IMR-90 (cell line): ENCODE measurements around the gene C14orf119. TPM values are rescaled to one million over a fixed set of nuclear protein-coding genes. Genes with fewer than 3 reads are reported as not detected.

Experiments
- ATAC-seq: fragments of 200-7000 bp; cut with Tn5 transposase; 2 replicates; pipeline ENCODE4 v1.9.1; 2020; ENCODE audit warnings: low read depth, mild to moderate bottlenecking, moderate library complexity
- BruUV-seq: library from RNA; stranded (reverse); fragments of 400-500 nt; replicated peaks from 2 replicates; lab custom pipeline; 2021; lab: Mats Ljungman, UMichigan
- CTCF ChIA-PET: fragments of 300-600 bp; formaldehyde crosslinking; extraction: SDS; loops from one replicate; lab custom pipeline; 2021; ENCODE audit warnings: antibody characterized with exemption; lab: Yijun Ruan, JAX
- POLR2A ChIA-PET: fragments of 300-600 bp; sonication (Branson Sonifier 250); formaldehyde crosslinking; loops from one replicate; lab custom pipeline; 2022; ENCODE audit warnings: antibody characterized with exemption; ENCODE audit not compliant: unreplicated experiment; lab: Charles Lee
- DNase-seq: peaks from one replicate; pipeline ENCODE4 v3.0.0; 2013
- H2AFZ ChIP-seq: replicated peaks from 2 replicates; pipeline ENCODE3; 2013; ENCODE audit warnings: low read length, mild to moderate bottlenecking; ENCODE audit not compliant: poor library complexity
- H2AK5ac ChIP-seq: 2 replicates; pipeline ENCODE4 v1.6.1; 2013; ENCODE audit warnings: low read depth, low read length, inconsistent platforms
- H2AK9ac ChIP-seq: replicated peaks from 2 replicates; pipeline ENCODE3; 2013; ENCODE audit warnings: mild to moderate bottlenecking, low read depth, low read length, moderate library complexity; ENCODE audit not compliant: poor library complexity
- H2BK120ac ChIP-seq: 2 replicates; pipeline ENCODE4 v1.6.1; 2013; ENCODE audit warnings: low read depth, low read length, inconsistent platforms
- H2BK15ac ChIP-seq: 3 replicates; pipeline ENCODE4 v1.6.1; 2013; ENCODE audit warnings: low read depth, low read length, inconsistent platforms
- H2BK20ac ChIP-seq: 2 replicates; pipeline ENCODE4 v1.6.1; 2013; ENCODE audit warnings: low read depth, mild to moderate bottlenecking, inconsistent platforms, low read length, moderate library complexity
- H2BK5ac ChIP-seq: 2 replicates; pipeline ENCODE4 v1.6.1; 2013; ENCODE audit warnings: mild to moderate bottlenecking, low read depth, low read length, inconsistent platforms; ENCODE audit not compliant: poor library complexity, severe bottlenecking
- H3K14ac ChIP-seq: replicated peaks from 2 replicates; pipeline ENCODE4 v1.6.1; 2013; ENCODE audit warnings: low read depth, low read length, inconsistent platforms
- H3K18ac ChIP-seq: 2 replicates; pipeline ENCODE4 v1.6.1; 2013; ENCODE audit warnings: low read depth, low read length, control low read depth
- H3K23ac ChIP-seq: 2 replicates; pipeline ENCODE4 v1.6.1; 2013; ENCODE audit warnings: low read depth, low read length, inconsistent platforms
- H3K27ac ChIP-seq: 2 replicates; pipeline ENCODE4 v1.5.1; 2013; ENCODE audit warnings: mild to moderate bottlenecking, control low read depth, low read length; ENCODE audit not compliant: insufficient read depth
- H3K27me3 ChIP-seq: 2 replicates; pipeline ENCODE4 v1.6.1; 2013; ENCODE audit warnings: low read length; ENCODE audit not compliant: control insufficient read depth, insufficient read depth
- H3K36me3 ChIP-seq: 2 replicates; pipeline ENCODE4 v1.6.1; 2013; ENCODE audit warnings: low read length, mixed read lengths; ENCODE audit not compliant: control insufficient read depth, insufficient read depth
- H3K4ac ChIP-seq: 2 replicates; pipeline ENCODE4 v1.6.1; 2013; ENCODE audit warnings: low read depth, low read length, inconsistent platforms
- H3K4me1 ChIP-seq: 2 replicates; pipeline ENCODE4 v1.6.1; 2013; ENCODE audit warnings: low read length, mixed read lengths; ENCODE audit not compliant: control insufficient read depth, insufficient read depth
- H3K4me2 ChIP-seq: 2 replicates; pipeline ENCODE4 v1.6.1; 2013; ENCODE audit warnings: low read depth, mild to moderate bottlenecking, control low read depth, low read length, moderate library complexity
- H3K4me3 ChIP-seq: 2 replicates; pipeline ENCODE4 v1.5.1; 2013; ENCODE audit warnings: low read depth, mild to moderate bottlenecking, control low read depth, low read length, moderate library complexity; ENCODE audit not compliant: insufficient read depth
- H3K56ac ChIP-seq: 2 replicates; pipeline ENCODE4 v1.6.1; 2013; ENCODE audit warnings: low read length, inconsistent platforms; ENCODE audit not compliant: insufficient read depth; ENCODE audit errors: extremely low read depth
- H3K79me1 ChIP-seq, 2 experiments: 2 replicates each; pipeline ENCODE4 v1.6.1; 2013; ENCODE audit warnings: low read length in 2 of 2, inconsistent platforms in 1 of 2, low read depth in 1 of 2
- H3K9ac ChIP-seq: 2 replicates; pipeline ENCODE4 v1.6.1; 2013; ENCODE audit warnings: low read depth, low read length, control low read depth
- H3K9me1 ChIP-seq: 2 replicates; pipeline ENCODE4 v1.6.1; 2013; ENCODE audit warnings: low read length, inconsistent platforms; ENCODE audit not compliant: insufficient read depth
- H3K9me3 ChIP-seq: 2 replicates; pipeline ENCODE4 v1.6.1; 2013; ENCODE audit warnings: low read length; ENCODE audit not compliant: control insufficient read depth, insufficient read depth
- H4K20me1 ChIP-seq: 2 replicates; pipeline ENCODE4 v1.6.1; 2013; ENCODE audit warnings: low read length, inconsistent platforms; ENCODE audit not compliant: insufficient read depth
- H4K5ac ChIP-seq: 2 replicates; pipeline ENCODE4 v1.6.1; 2013; ENCODE audit warnings: mild to moderate bottlenecking, low read depth, low read length, control low read depth
- H4K8ac ChIP-seq, 2 experiments: 2 replicates each; pipeline ENCODE4 v1.6.1; 2013; ENCODE audit warnings: low read depth in 2 of 2, low read length in 2 of 2, control low read depth in 1 of 2, inconsistent platforms in 1 of 2
- H4K91ac ChIP-seq: 2 replicates; pipeline ENCODE4 v1.6.1; 2013; ENCODE audit warnings: low read depth, low read length, inconsistent platforms; ENCODE audit not compliant: insufficient read depth
- BHLHE40 ChIP-seq: fragments of 150-350 bp; IDR thresholded peaks from 2 replicates; pipeline ENCODE4 v1.6.1; 2016; ENCODE audit warnings: mild to moderate bottlenecking, low read depth, low read length
- ELK1 ChIP-seq: fragments of 150-350 bp; IDR thresholded peaks from 2 replicates; pipeline ENCODE4 v1.6.1; 2016; ENCODE audit warnings: low read depth, mild to moderate bottlenecking, low read length, moderate library complexity, borderline replicate concordance
- FOS ChIP-seq: fragments of 150-350 bp; IDR thresholded peaks from 2 replicates; pipeline ENCODE4 v1.6.1; 2016; ENCODE audit warnings: low read depth, low read length
- MAFK ChIP-seq: IDR thresholded peaks from 2 replicates; pipeline ENCODE4 v1.6.1; 2012; ENCODE audit warnings: low read depth, low read length, improper control_type of control experiment
- MAZ ChIP-seq: IDR thresholded peaks from 2 replicates; pipeline ENCODE4 v1.6.1; 2012; ENCODE audit warnings: low read depth, mild to moderate bottlenecking, low read length, improper control_type of control experiment, moderate library complexity, borderline replicate concordance
- MXI1 ChIP-seq: IDR thresholded peaks from 2 replicates; pipeline ENCODE4 v1.6.1; 2012; ENCODE audit warnings: low read depth, mild to moderate bottlenecking, low read length, moderate library complexity, borderline replicate concordance
- NFE2L2 ChIP-seq: fragments of 150-350 bp; IDR thresholded peaks from 2 replicates; pipeline ENCODE4 v1.6.1; 2016; ENCODE audit warnings: low read depth, mild to moderate bottlenecking, low read length
- POLR2A ChIP-seq: IDR thresholded peaks from 2 replicates; pipeline ENCODE4 v1.6.1; 2012; ENCODE audit warnings: mild to moderate bottlenecking, low read depth, low read length
- RFX5 ChIP-seq: IDR thresholded peaks from 2 replicates; pipeline ENCODE4 v1.8.0; 2012; ENCODE audit warnings: low read depth, mild to moderate bottlenecking, low read length, moderate library complexity
- WGBS, 2 experiments: methylation state at CpG; one replicate each; pipeline versions ENCODE4 v1.1.5 to v1.1.7; 2013; ENCODE audit warnings: missing lambda C conversion rate in 2 of 2; ENCODE audit not compliant: insufficient read length in 1 of 2; ENCODE audit errors: extremely low coverage in 2 of 2; 5-methylcytosine and 5-hydroxymethylcytosine counted together
- dilution Hi-C: fragments of 300-500 bp; cut with HindIII; formaldehyde crosslinking; loops from one replicate; pipeline ENCODE4 v1.14.3; 2018; ENCODE audit warnings: low sequenced_read_pairs; ENCODE audit not compliant: unreplicated experiment
- in situ Hi-C: fragments of 300-500 bp; cut with MboI; formaldehyde crosslinking; loops from 3 replicates; pipeline ENCODE4 v1.14.3; 2019; ENCODE audit warnings: low sequenced_read_pairs, inconsistent platforms, mixed read lengths
- intact Hi-C: fragments of 100-400 bp; cut with micrococcal nuclease; formaldehyde crosslinking; loops from 2 replicates; pipeline ENCODE4 v1.10.0; 2022
- polyA plus RNA-seq, 3 experiments: library from polyadenylated mRNA; depleted of rRNA; stranded (reverse); fragments of >200 nt; gene quantifications; 2 replicates each; pipeline ENCODE4 v1.2.3, GENCODE V29; 2012; ENCODE audit warnings: low replicate concordance in 1 of 3
- total RNA-seq: library from RNA; depleted of rRNA; stranded (reverse); fragments of >200 nt; gene quantifications from 2 replicates; pipeline ENCODE4 v1.2.3, GENCODE V29; 2012

The C14orf119 gene
- total and polyA plus RNA-seq, 2 of the 4 experiments (the other 2 are of a cell fraction): 74.0 to 83.7 TPM

- H3K4me1 ChIP-seq: peaks cover 22% of the 10 kb centered on the region
- dilution Hi-C loops: no loop called here
- no peak within 1 kb of the TSS for H3K23ac ChIP-seq
- H2BK5ac ChIP-seq: no peak within 1 kb of the TSS
- H3K9me1 ChIP-seq: peaks cover 25% of the 10 kb centered on the region
- peak within 1 kb of the TSS; percentile 25; the same call in 1 of the 2 replicates for H2AK5ac ChIP-seq
- H3K56ac ChIP-seq: no peak within 1 kb of the TSS
- H4K91ac ChIP-seq: no peak within 1 kb of the TSS
- H4K5ac ChIP-seq: no peak within 1 kb of the TSS
- no peak within 1 kb of the TSS for H3K4me3 ChIP-seq
- no peak within 1 kb of the TSS for H3K18ac ChIP-seq
- 93% methylated on average over 8 of the region's 32 CpGs; no CpG with 5 or more reads in 1 of the 2 experiments for WGBS, 2 experiments
- H3K27ac ChIP-seq: no peak within 1 kb of the TSS
- in situ Hi-C loops: loop anchor here (10.0 kb wide), 1 partner anchor 186 kb away; the partner anchor contains the start of genes BCL2L2 and PPP1R3E
- peak within 1 kb of the TSS; percentile 5 for H2AFZ ChIP-seq
- no peaks in the 10 kb centered on the region for H3K36me3 ChIP-seq
- H2BK20ac ChIP-seq: no peak within 1 kb of the TSS
- ChIA-PET CTCF (interaction anchor here (0.7 to 1.5 kb wide), 3 partner anchors 50 to 68 kb away, joined by 3 to 5 read pairs (median 4); no protein-coding TSS in a partner anchor), POLR2A (no interaction called here)
- no TSS peak for BruUV-seq
- no peak within 1 kb of the TSS for H3K9ac ChIP-seq
- H3K4ac ChIP-seq: 0 out of 2 replicates have a peak within 1 kb of the TSS, but pooled peaks have one; percentile 16
- peak within 1 kb of the TSS; percentile 30; the same call in 1 of the 2 replicates for H2BK120ac ChIP-seq
- peak within 1 kb of the TSS; percentile 17 for H2AK9ac ChIP-seq
- H3K9me3 ChIP-seq: no peaks in the 10 kb centered on the region
- peaks cover 5 to 9% of the 10 kb centered on the region in 2 experiments; a peak in 2 of 4 replicates for H3K79me1 ChIP-seq
- H2BK15ac ChIP-seq: 0 out of 3 replicates have a peak within 1 kb of the TSS, but pooled peaks have one; percentile 52
- intact Hi-C loops: no loop called here
- H3K27me3 ChIP-seq: no peaks in the 10 kb centered on the region
- H3K14ac ChIP-seq: no peak within 1 kb of the TSS
- ATAC-seq: no peak
- TF ChIP-seq FOS (no peak), MAZ (no peak), MXI1 (no peak), NFE2L2 (no peak), RFX5 (no peak), POLR2A (no peak), BHLHE40 (no peak), MAFK (no peak), ELK1 (no peak)
- H3K4me2 ChIP-seq: no peak within 1 kb of the TSS
- no peak within 1 kb of the TSS for H4K8ac ChIP-seq
- H4K20me1 ChIP-seq: no peaks in the 10 kb centered on the region
- DNase-seq: no peak
Observed at GRCh38 chr14:23118506-23119362, 23.4 kb downstream of the C14orf119 start, which contains the start of gene CEBPE. CEBPE (minus strand) TSS chr14:23119255; CDS start chr14:23119091, 164 bp downstream.
